NCI-H146 treated with DMSO at 0.1 percent for 48 hours (cell line): ENCODE results near the gene NUP133.
"Not testable (repeated sequence)": the region's sequence is repeated elsewhere in the genome, so short reads cannot be mapped to it uniquely, and the experiment has no call there.

Experiments used
- DNase-seq: peaks from one replicate; lab custom pipeline; 2025; ENCODE audit not compliant: unreplicated experiment; lab: John Stamatoyannopoulos, UW

Gene NUP133

GRCh38 chr1:229420224-229420623 lies 87.9 kb downstream of the NUP133 start:
- no peak for DNase-seq

GRCh38 chr1:229418586-229418985 lies 89.6 kb downstream of the NUP133 start:
- not testable (repeated sequence) for DNase-seq

GRCh38 chr1:229412810-229413209 lies 95.3 kb downstream of the NUP133 start:
- DNase-seq = not testable (repeated sequence)

- DNase-seq = no peak
Observed at GRCh38 chr1:229412056-229412455, 96.1 kb downstream of the NUP133 start.

GRCh38 chr1:229411434-229412055 lies 96.6 kb downstream of the NUP133 start:
- no peak for DNase-seq

- DNase-seq = peak; percentile 84
Observed at GRCh38 chr1:229410692-229411433, 97.3 kb downstream of the NUP133 start.

- DNase-seq = no peak
Observed at GRCh38 chr1:229410370-229410691, 97.8 kb downstream of the NUP133 start.

GRCh38 chr1:229409616-229410369 lies 98.3 kb downstream of the NUP133 start:
- DNase-seq = no peak

GRCh38 chr1:229408458-229409037 lies 99.6 kb downstream of the NUP133 start:
- no peak for DNase-seq

GRCh38 chr1:229407206-229408026 lies 100.7 kb downstream of the NUP133 start:
- no peak for DNase-seq

GRCh38 chr1:229406798-229407197 lies 101.3 kb downstream of the NUP133 start:
- no peak for DNase-seq

GRCh38 chr1:229403573-229403972 lies 104.6 kb downstream of the NUP133 start:
- no peak for DNase-seq

GRCh38 chr1:229402993-229403392 lies 105.1 kb downstream of the NUP133 start:
- DNase-seq = no peak

GRCh38 chr1:229402329-229402728 lies 105.8 kb downstream of the NUP133 start:
- DNase-seq = not testable (repeated sequence)

GRCh38 chr1:229397762-229398161 lies 110.4 kb downstream of the NUP133 start:
- no peak for DNase-seq

- DNase-seq = no peak
Observed at GRCh38 chr1:229396585-229397206, 111.4 kb downstream of the NUP133 start.

GRCh38 chr1:229394517-229394916 lies 113.6 kb downstream of the NUP133 start:
- not testable (repeated sequence) for DNase-seq

- no peak for DNase-seq
Observed at GRCh38 chr1:229392936-229393335, 115.2 kb downstream of the NUP133 start.
